GM23338 (cell line): ENCODE data around the gene CNOT4. TPM values are rescaled to one million over a fixed set of nuclear protein-coding genes. Genes with fewer than 3 reads are reported as not detected.

Experiments
- ATAC-seq: fragments of 200-7000 bp; cut with Tn5 transposase; 3 replicates; pipeline ENCODE4 v1.9.1; 2020
- DNase-seq: peaks from one replicate; pipeline ENCODE4 v3.0.0-alpha.2; 2015; ENCODE audit warnings: low spot score
- H2AFZ ChIP-seq: fragments of 200-600 bp; sonication (generic); 2 replicates; pipeline ENCODE4 v1.8.0; 2016; ENCODE audit warnings: antibody characterized with exemption, mild to moderate bottlenecking, moderate library complexity
- H3F3A ChIP-seq: fragments of 200-600 bp; sonication (generic); replicated peaks from 2 replicates; pipeline ENCODE4 v1.8.0; 2017; ENCODE audit warnings: antibody characterized with exemption, mixed run types, low read depth
- H3K27ac ChIP-seq: fragments of 200-600 bp; sonication (generic); 2 replicates; pipeline ENCODE4 v1.6.1; 2016; ENCODE audit warnings: low read depth
- H3K27me3 ChIP-seq: fragments of 200-600 bp; sonication (generic); 2 replicates; pipeline ENCODE4 v1.8.0; 2016; ENCODE audit warnings: mild to moderate bottlenecking, mixed run types, moderate library complexity; ENCODE audit not compliant: insufficient read depth
- H3K36me3 ChIP-seq: fragments of 200-600 bp; sonication (generic); 2 replicates; pipeline ENCODE4 v1.8.0; 2016; ENCODE audit warnings: mild to moderate bottlenecking; ENCODE audit not compliant: insufficient read depth
- H3K4me1 ChIP-seq: fragments of 200-600 bp; sonication (generic); 2 replicates; pipeline ENCODE4 v1.8.0; 2016; ENCODE audit warnings: mild to moderate bottlenecking, moderate library complexity; ENCODE audit not compliant: insufficient read depth
- H3K4me2 ChIP-seq: fragments of 200-600 bp; sonication (generic); 2 replicates; pipeline ENCODE4 v1.7.1; 2017; ENCODE audit warnings: mixed run types
- H3K4me3 ChIP-seq: fragments of 200-600 bp; sonication (generic); 2 replicates; pipeline ENCODE4 v1.6.1; 2016; ENCODE audit warnings: mixed run types
- H3K79me2 ChIP-seq: fragments of 200-600 bp; sonication (generic); replicated peaks from 2 replicates; pipeline ENCODE4 v1.8.0; 2017; ENCODE audit warnings: mild to moderate bottlenecking; ENCODE audit not compliant: insufficient read depth
- H3K9me2 ChIP-seq: fragments of 200-600 bp; sonication (generic); 2 replicates; pipeline ENCODE4 v1.8.0; 2017; ENCODE audit not compliant: insufficient read depth
- H4K20me1 ChIP-seq: fragments of 200-600 bp; sonication (generic); replicated peaks from 2 replicates; pipeline ENCODE4 v1.8.0; 2017; ENCODE audit warnings: mild to moderate bottlenecking; ENCODE audit not compliant: insufficient read depth
- H3K27ac Mint-ChIP-seq: 2 replicates; pipeline ENCODE4 v1.8.0; 2020; ENCODE audit warnings: inconsistent platforms, mild to moderate bottlenecking, moderate library complexity, mixed read lengths
- H3K27me3 Mint-ChIP-seq: 3 replicates; pipeline ENCODE4 v1.8.0; 2022; ENCODE audit warnings: low read depth, mild to moderate bottlenecking, moderate library complexity, mixed read lengths, inconsistent platforms; ENCODE audit not compliant: insufficient read depth, poor library complexity
- H3K36me3 Mint-ChIP-seq: 3 replicates; pipeline ENCODE4 v1.8.0; 2021; ENCODE audit warnings: low read depth, mild to moderate bottlenecking, inconsistent platforms, moderate library complexity, mixed read lengths
- H3K4me1 Mint-ChIP-seq: 3 replicates; pipeline ENCODE4 v1.8.0; 2020; ENCODE audit warnings: mild to moderate bottlenecking, inconsistent platforms, mixed read lengths
- H3K4me3 Mint-ChIP-seq: 3 replicates; pipeline ENCODE4 v1.8.0; 2021; ENCODE audit warnings: moderate library complexity, mild to moderate bottlenecking, inconsistent platforms, mixed read lengths
- H3K9me3 Mint-ChIP-seq: 3 replicates; pipeline ENCODE4 v1.8.0; 2020; ENCODE audit warnings: moderate library complexity, mild to moderate bottlenecking, inconsistent platforms, mixed read lengths
- CREB1 ChIP-seq: fragments of 250-450 bp; sonication (Bioruptor Pico); IDR thresholded peaks from 2 replicates; pipeline ENCODE4 v1.5.0; 2020; ENCODE audit warnings: low read depth, mild to moderate bottlenecking, moderate library complexity
- EZH2 ChIP-seq: fragments of 200-600 bp; sonication (generic); IDR thresholded peaks from one replicate; pipeline ENCODE4 v1.8.0; 2017; ENCODE audit warnings: antibody characterized with exemption, mild to moderate bottlenecking, low read depth; ENCODE audit not compliant: unreplicated experiment
- EZH2phosphoT487 ChIP-seq: fragments of 200-600 bp; sonication (generic); IDR thresholded peaks from one replicate; pipeline ENCODE4 v1.8.1; 2018; ENCODE audit warnings: antibody characterized with exemption; ENCODE audit not compliant: unreplicated experiment
- JUNB ChIP-seq: IDR thresholded peaks from one replicate; pipeline ENCODE4 v1.6.1; 2016; ENCODE audit warnings: antibody characterized with exemption; ENCODE audit not compliant: unreplicated experiment
- NANOG ChIP-seq: IDR thresholded peaks from 2 replicates; pipeline ENCODE4 v1.6.1; 2016; ENCODE audit warnings: antibody characterized with exemption, borderline replicate concordance
- POLR2AphosphoS5 ChIP-seq: IDR thresholded peaks from 2 replicates; pipeline ENCODE4 v1.6.1; 2016; ENCODE audit warnings: antibody characterized with exemption, low read depth
- STAT1 ChIP-seq: IDR thresholded peaks from one replicate; pipeline ENCODE4 v1.6.1; 2016; ENCODE audit warnings: antibody characterized with exemption; ENCODE audit not compliant: unreplicated experiment
- ZNF114 ChIP-seq: fragments of 250-450 bp; sonication (Bioruptor Pico); IDR thresholded peaks from 2 replicates; pipeline ENCODE4 v1.5.0; 2020; ENCODE audit warnings: mild to moderate bottlenecking, moderate library complexity
- ZNF331 ChIP-seq: fragments of 250-450 bp; sonication (Bioruptor Pico); IDR thresholded peaks from 2 replicates; pipeline ENCODE4 v1.5.0; 2020; ENCODE audit warnings: low read depth, mild to moderate bottlenecking, moderate library complexity
- polyA plus RNA-seq: library from polyadenylated mRNA; unstranded; fragments of >200 nt; fragmentation: Nextera tagmentation; extraction: Ambion mirVana; gene quantifications from 2 replicates; pipeline ENCODE4 v1.2.1, GENCODE V29; 2016
- total RNA-seq: library from RNA; depleted of rRNA; stranded (reverse); fragments of >200 nt; shearing (Covaris generic); gene quantifications from 2 replicates; pipeline ENCODE4 v1.2.3, GENCODE V29; 2014
- TF ChIP-seq, protein P1 (sequence below), 2 experiments: fragments of 200-600 bp in 1 of 2; sonication (generic) in 1 of 2; conservative IDR thresholded peaks; 2 replicates each; pipeline versions ENCODE4 v1.5.1 to v1.6.1; 2016 to 2017; ENCODE audit warnings: antibody characterized with exemption in 2 of 2, low read depth in 2 of 2, mild to moderate bottlenecking in 2 of 2, moderate library complexity in 1 of 2
- TF ChIP-seq, protein P2 (sequence below): fragments of 250-450 bp; sonication (Bioruptor Pico); IDR thresholded peaks from 2 replicates; pipeline ENCODE4 v1.5.0; 2020; ENCODE audit warnings: mild to moderate bottlenecking, moderate library complexity
- TF ChIP-seq, protein P3 (sequence below): IDR thresholded peaks from 2 replicates; pipeline ENCODE4 v1.6.1; 2016; ENCODE audit warnings: antibody characterized with exemption
- TF ChIP-seq, protein P4 (sequence below): IDR thresholded peaks from one replicate; pipeline ENCODE4 v1.6.1; 2018; ENCODE audit warnings: antibody characterized with exemption; ENCODE audit not compliant: unreplicated experiment

Gene CNOT4
- total and polyA plus RNA-seq, 2 experiments from 2014 or later: 18.9 to 26.2 TPM

DNA sequence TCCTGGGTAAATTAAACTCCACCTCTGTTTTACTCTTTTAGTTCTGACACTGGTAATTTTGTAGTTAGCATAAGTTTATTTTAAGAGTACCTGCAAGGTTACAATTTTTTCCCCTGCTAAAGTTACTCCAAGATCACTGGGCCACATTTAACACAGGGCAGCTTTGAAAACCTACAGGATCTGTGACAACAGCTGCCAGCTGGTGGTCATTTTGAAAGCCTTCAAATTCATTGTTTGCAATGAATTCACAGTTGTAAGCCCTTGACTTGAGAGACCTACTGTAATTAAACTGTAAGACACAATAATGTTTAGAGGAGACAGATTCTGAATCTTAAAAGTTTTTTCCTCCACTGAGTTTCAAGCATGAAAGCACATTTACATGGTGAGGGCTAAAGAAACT is 129.6 kb downstream of the CNOT4 start:
- H3K27ac ChIP-seq: no peak overlapping the region
- Mint-ChIP-seq H3K9me3 (no peaks in the 10 kb centered on the region), H3K27ac (no peak overlapping the region), H3K4me3 (no peak overlapping the region), H3K4me1 (peaks cover 19% of the 10 kb centered on the region; the same call in 2 of the 3 replicates), H3K36me3 (no peaks in the 10 kb centered on the region), H3K27me3 (peaks cover 1% of the 10 kb centered on the region)
- H3K36me3 ChIP-seq: no peaks in the 10 kb centered on the region
- H3K79me2 ChIP-seq: no peaks in the 10 kb centered on the region
- no peaks in the 10 kb centered on the region for H4K20me1 ChIP-seq
- H3K27me3 ChIP-seq: no peaks in the 10 kb centered on the region
- DNase-seq (no peak), ATAC-seq (peak; percentile 61)
- H3K4me1 ChIP-seq: peaks cover 16% of the 10 kb centered on the region; the same call in 1 of the 2 replicates
- TF ChIP-seq JUNB: no peak
- TF ChIP-seq ZNF114: no peak
- TF ChIP-seq, protein P1, sequence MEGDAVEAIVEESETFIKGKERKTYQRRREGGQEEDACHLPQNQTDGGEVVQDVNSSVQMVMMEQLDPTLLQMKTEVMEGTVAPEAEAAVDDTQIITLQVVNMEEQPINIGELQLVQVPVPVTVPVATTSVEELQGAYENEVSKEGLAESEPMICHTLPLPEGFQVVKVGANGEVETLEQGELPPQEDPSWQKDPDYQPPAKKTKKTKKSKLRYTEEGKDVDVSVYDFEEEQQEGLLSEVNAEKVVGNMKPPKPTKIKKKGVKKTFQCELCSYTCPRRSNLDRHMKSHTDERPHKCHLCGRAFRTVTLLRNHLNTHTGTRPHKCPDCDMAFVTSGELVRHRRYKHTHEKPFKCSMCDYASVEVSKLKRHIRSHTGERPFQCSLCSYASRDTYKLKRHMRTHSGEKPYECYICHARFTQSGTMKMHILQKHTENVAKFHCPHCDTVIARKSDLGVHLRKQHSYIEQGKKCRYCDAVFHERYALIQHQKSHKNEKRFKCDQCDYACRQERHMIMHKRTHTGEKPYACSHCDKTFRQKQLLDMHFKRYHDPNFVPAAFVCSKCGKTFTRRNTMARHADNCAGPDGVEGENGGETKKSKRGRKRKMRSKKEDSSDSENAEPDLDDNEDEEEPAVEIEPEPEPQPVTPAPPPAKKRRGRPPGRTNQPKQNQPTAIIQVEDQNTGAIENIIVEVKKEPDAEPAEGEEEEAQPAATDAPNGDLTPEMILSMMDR (conservative IDR thresholded peaks at IDR 0.05; ENCODE audit: low read depth in 2 of 2): no peak
- TF ChIP-seq, protein P2, sequence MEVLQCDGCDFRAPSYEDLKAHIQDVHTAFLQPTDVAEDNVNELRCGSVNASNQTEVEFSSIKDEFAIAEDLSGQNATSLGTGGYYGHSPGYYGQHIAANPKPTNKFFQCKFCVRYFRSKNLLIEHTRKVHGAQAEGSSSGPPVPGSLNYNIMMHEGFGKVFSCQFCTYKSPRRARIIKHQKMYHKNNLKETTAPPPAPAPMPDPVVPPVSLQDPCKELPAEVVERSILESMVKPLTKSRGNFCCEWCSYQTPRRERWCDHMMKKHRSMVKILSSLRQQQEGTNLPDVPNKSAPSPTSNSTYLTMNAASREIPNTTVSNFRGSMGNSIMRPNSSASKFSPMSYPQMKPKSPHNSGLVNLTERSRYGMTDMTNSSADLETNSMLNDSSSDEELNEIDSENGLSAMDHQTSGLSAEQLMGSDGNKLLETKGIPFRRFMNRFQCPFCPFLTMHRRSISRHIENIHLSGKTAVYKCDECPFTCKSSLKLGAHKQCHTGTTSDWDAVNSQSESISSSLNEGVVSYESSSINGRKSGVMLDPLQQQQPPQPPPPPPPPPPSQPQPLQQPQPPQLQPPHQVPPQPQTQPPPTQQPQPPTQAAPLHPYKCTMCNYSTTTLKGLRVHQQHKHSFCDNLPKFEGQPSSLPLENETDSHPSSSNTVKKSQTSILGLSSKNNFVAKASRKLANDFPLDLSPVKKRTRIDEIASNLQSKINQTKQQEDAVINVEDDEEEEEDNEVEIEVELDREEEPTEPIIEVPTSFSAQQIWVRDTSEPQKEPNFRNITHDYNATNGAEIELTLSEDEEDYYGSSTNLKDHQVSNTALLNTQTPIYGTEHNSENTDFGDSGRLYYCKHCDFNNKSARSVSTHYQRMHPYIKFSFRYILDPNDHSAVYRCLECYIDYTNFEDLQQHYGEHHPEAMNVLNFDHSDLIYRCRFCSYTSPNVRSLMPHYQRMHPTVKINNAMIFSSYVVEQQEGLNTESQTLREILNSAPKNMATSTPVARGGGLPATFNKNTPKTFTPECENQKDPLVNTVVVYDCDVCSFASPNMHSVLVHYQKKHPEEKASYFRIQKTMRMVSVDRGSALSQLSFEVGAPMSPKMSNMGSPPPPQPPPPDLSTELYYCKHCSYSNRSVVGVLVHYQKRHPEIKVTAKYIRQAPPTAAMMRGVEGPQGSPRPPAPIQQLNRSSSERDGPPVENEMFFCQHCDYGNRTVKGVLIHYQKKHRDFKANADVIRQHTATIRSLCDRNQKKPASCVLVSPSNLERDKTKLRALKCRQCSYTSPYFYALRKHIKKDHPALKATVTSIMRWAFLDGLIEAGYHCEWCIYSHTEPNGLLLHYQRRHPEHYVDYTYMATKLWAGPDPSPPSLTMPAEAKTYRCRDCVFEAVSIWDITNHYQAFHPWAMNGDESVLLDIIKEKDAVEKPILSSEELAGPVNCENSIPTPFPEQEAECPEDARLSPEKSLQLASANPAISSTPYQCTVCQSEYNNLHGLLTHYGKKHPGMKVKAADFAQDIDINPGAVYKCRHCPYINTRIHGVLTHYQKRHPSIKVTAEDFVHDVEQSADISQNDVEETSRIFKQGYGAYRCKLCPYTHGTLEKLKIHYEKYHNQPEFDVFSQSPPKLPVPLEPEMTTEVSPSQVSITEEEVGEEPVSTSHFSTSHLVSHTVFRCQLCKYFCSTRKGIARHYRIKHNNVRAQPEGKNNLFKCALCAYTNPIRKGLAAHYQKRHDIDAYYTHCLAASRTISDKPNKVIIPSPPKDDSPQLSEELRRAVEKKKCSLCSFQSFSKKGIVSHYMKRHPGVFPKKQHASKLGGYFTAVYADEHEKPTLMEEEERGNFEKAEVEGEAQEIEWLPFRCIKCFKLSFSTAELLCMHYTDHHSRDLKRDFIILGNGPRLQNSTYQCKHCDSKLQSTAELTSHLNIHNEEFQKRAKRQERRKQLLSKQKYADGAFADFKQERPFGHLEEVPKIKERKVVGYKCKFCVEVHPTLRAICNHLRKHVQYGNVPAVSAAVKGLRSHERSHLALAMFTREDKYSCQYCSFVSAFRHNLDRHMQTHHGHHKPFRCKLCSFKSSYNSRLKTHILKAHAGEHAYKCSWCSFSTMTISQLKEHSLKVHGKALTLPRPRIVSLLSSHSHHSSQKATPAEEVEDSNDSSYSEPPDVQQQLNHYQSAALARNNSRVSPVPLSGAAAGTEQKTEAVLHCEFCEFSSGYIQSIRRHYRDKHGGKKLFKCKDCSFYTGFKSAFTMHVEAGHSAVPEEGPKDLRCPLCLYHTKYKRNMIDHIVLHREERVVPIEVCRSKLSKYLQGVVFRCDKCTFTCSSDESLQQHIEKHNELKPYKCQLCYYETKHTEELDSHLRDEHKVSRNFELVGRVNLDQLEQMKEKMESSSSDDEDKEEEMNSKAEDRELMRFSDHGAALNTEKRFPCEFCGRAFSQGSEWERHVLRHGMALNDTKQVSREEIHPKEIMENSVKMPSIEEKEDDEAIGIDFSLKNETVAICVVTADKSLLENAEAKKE (CRISPR knock-in tag): no peak
- TF ChIP-seq, protein P3, sequence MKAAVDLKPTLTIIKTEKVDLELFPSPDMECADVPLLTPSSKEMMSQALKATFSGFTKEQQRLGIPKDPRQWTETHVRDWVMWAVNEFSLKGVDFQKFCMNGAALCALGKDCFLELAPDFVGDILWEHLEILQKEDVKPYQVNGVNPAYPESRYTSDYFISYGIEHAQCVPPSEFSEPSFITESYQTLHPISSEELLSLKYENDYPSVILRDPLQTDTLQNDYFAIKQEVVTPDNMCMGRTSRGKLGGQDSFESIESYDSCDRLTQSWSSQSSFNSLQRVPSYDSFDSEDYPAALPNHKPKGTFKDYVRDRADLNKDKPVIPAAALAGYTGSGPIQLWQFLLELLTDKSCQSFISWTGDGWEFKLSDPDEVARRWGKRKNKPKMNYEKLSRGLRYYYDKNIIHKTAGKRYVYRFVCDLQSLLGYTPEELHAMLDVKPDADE: no peak
- TF ChIP-seq NANOG: no peak
- no peak for TF ChIP-seq CREB1
- no peak for TF ChIP-seq STAT1
- TF ChIP-seq EZH2phosphoT487: no peak
- no peak for TF ChIP-seq POLR2AphosphoS5
- no peak for TF ChIP-seq EZH2
- TF ChIP-seq ZNF331 (CRISPR knock-in tag): no peak
- TF ChIP-seq, protein P4, sequence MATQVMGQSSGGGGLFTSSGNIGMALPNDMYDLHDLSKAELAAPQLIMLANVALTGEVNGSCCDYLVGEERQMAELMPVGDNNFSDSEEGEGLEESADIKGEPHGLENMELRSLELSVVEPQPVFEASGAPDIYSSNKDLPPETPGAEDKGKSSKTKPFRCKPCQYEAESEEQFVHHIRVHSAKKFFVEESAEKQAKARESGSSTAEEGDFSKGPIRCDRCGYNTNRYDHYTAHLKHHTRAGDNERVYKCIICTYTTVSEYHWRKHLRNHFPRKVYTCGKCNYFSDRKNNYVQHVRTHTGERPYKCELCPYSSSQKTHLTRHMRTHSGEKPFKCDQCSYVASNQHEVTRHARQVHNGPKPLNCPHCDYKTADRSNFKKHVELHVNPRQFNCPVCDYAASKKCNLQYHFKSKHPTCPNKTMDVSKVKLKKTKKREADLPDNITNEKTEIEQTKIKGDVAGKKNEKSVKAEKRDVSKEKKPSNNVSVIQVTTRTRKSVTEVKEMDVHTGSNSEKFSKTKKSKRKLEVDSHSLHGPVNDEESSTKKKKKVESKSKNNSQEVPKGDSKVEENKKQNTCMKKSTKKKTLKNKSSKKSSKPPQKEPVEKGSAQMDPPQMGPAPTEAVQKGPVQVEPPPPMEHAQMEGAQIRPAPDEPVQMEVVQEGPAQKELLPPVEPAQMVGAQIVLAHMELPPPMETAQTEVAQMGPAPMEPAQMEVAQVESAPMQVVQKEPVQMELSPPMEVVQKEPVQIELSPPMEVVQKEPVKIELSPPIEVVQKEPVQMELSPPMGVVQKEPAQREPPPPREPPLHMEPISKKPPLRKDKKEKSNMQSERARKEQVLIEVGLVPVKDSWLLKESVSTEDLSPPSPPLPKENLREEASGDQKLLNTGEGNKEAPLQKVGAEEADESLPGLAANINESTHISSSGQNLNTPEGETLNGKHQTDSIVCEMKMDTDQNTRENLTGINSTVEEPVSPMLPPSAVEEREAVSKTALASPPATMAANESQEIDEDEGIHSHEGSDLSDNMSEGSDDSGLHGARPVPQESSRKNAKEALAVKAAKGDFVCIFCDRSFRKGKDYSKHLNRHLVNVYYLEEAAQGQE: no peak
- H3K4me3 ChIP-seq: no peak overlapping the region
- H3F3A ChIP-seq: no peaks in the 10 kb centered on the region
- H2AFZ ChIP-seq: no peak overlapping the region
- no peaks in the 10 kb centered on the region for H3K9me2 ChIP-seq
- peak overlapping the region; percentile 19; the same call in 1 of the 2 replicates for H3K4me2 ChIP-seq
